Stimulated activated CD4-positive, alpha-beta T cell treated with anti-CD3 and anti-CD28 coated beads, TNF-alpha, amount 100 ng/mL, for 1 hour (primary cell): ENCODE measurements around the gene ZNF532.
"Not testable (repeated sequence)": the region's sequence is repeated elsewhere in the genome, so short reads cannot be mapped to it uniquely, and the experiment has no call there.

Source experiments
- DNase-seq, 3 donors: peaks; one replicate each; pipeline ENCODE4 v3.0.0-alpha.2; 2020; ENCODE audit warnings: low read depth in 3 of 3, low spot score in 1 of 3

Gene ZNF532

GRCh38 chr18:58901143-58901542 is 36.5 kb downstream of the ZNF532 start:
- no peak for DNase-seq

- no peak for DNase-seq
Measured at GRCh38 chr18:58901783-58902182, 37.1 kb downstream of the ZNF532 start.

GRCh38 chr18:58902961-58903360 is 38.3 kb downstream of the ZNF532 start:
- DNase-seq = no peak

- no peak for DNase-seq
Measured at GRCh38 chr18:58903533-58903932, 38.9 kb downstream of the ZNF532 start.

- no peak for DNase-seq
Measured at GRCh38 chr18:58905777-58906428, 41.2 kb downstream of the ZNF532 start.

GRCh38 chr18:58908006-58908405 is 43.3 kb downstream of the ZNF532 start:
- DNase-seq = no peak

- DNase-seq = no peak
Measured at GRCh38 chr18:58909521-58909920, 44.8 kb downstream of the ZNF532 start.

GRCh38 chr18:58911241-58911640 is 46.6 kb downstream of the ZNF532 start:
- no peak for DNase-seq

- DNase-seq = no peak
Measured at GRCh38 chr18:58911766-58912165, 47.1 kb downstream of the ZNF532 start.

- no peak for DNase-seq
Measured at GRCh38 chr18:58915006-58915799, 50.5 kb downstream of the ZNF532 start.

GRCh38 chr18:58915995-58916394 is 51.3 kb downstream of the ZNF532 start:
- DNase-seq = no peak

GRCh38 chr18:58919934-58920333 is 55.3 kb downstream of the ZNF532 start:
- DNase-seq = not testable (repeated sequence)

GRCh38 chr18:58922995-58923394 is 58.3 kb downstream of the ZNF532 start:
- DNase-seq = no peak

DNA sequence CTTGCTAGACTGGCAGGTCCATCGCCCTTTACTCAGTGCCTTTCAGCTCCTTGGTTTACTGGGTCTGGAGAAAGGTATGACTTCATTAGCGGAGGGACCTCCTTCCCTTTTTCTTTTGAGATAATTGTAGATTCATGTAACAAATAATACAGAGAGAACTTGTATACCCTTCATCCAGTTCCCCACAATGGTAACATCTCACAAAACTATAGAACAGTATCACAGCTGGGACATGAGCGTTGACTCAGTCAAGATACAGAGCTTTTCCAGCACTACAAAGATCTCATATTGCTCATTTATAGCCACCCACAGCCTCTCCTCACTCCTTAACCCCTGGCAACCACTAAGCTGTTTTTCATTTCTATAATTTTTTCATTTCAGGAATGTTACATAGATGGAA is 59.8 kb downstream of the ZNF532 start:
- no peak for DNase-seq

DNA sequence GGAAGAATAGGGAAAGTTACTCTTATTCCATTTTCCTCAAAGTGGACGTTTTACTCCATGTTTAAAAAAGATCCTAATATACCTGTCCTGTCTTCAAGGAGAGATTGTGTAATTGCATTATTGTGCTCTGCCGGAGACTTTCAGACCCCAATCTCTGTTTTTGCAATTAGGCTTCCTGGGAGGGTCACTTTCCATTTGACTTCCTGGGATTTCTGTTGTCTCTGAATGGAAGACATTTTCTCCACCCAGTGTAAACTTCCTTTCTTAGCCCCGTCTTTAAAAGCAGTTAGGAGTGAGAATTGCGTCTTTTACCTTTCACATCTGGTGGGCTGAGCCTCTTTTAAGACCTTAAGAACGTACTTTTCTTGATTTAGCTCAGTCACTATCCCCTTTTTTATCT is 63.0 kb downstream of the ZNF532 start:
- no peak for DNase-seq

DNA sequence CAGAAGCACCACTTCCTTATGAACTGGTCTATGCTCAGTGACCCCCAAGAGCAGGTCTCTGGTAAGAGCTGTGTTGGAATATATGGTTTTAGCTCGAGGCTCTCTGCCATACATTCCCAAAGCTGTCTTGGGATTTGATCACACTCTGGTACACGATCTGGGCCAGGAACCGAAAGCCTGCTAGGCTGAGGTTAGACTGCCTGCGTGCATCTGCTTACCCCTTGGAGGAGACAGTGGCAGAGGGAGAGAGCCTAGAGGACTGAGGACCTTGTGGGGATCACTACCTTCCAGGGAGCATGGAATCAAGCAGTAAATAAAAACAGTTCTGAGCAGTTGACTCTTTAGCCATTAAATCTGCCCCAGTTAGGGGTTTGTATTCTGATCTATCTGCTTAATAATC is 63.7 kb downstream of the ZNF532 start:
- DNase-seq = no peak

DNA sequence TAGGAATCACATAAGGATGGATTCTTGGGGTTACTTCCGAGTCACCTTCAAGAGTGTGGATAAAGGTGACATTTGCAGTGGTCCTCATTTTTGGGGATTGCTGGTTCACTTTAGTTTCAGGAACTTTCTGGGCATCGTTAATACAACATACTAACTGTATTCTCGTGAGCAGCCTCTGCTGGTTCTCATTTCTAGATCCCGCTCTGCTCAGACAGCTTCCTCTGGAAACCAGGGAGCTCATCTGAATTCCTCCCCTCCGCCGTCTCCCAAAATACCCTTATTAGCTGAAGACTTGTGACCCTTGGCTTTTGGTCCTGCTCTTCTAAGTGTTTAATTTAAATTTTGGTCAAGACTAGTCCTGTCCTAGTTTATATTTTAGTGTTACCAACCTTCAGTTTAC is 64.5 kb downstream of the ZNF532 start:
- DNase-seq = no peak

GRCh38 chr18:58934356-58934755 is 69.7 kb downstream of the ZNF532 start:
- DNase-seq = no peak

GRCh38 chr18:58934933-58935577 is 70.4 kb downstream of the ZNF532 start:
- no peak for DNase-seq

DNA sequence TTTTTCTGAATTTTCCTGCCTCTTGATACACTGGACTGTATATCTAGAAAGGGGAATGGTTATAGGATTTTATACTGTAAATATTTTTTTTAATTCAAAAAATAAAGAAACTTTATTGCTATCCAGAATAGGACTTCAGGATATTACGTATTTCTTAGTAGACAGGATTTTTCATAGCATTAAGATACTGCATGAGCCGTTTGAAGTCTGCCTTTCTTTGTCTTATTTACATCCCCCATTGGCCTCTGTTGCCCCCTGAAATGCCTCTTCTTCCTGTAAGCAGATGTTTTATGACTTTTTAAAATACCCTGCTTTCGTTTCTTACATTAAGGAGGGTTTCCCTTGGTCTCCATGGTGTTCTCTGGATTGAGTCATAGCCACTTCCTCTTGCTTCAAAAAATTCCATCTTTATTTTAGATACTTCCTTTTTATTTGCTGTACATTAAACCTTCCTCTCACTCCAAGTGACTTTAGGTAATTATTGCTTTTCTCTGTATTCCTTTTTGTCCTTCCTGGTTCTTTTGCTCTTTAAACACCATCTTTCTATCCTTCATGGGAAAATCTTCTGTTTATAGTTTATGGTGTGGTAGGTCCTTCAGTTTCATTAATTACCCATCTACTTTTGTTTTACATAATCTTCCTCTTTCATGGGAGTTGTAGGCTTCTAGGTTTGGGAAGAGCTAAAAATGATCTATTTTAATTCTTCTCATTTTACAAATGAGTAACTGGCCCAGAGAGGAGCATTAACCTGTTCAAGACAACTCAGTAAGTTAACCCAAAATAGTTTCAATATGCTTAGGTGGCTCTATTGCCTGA is 72.6 kb downstream of the ZNF532 start:
- DNase-seq = no peak

GRCh38 chr18:58937887-58938267 is 73.2 kb downstream of the ZNF532 start:
- DNase-seq = no peak
